ENCODE measurements around the gene CPB2. TPM values are rescaled to one million over a fixed set of nuclear protein-coding genes. Genes with fewer than 3 reads are reported as not detected.

The CPB2 gene
- total and polyA plus RNA-seq, 9 of the 15 experiments (the other 6 are each of a cell fraction or from before 2014, with no cell fraction given): 0.03 to 0.16 (median 0.07) TPM; not detected in 6

- POLR2A ChIA-PET: interaction anchor here (0.6 to 1.3 kb wide), 2 partner anchors 11 to 14 kb away, joined by 3 to 4 read pairs; no protein-coding TSS in a partner anchor
- Histone ChIP-seq H3K9ac (ENCODE audit: insufficient read depth in 1 of 2, low read depth in 2 of 2, low read length in 2 of 2) (no peak overlapping the region), H3K79me2 (ENCODE audit: control insufficient read depth, insufficient read depth, low read length) (no peaks in the 10 kb centered on the region), H3K4me2 (ENCODE audit: insufficient read depth, low read length) (no peak overlapping the region), H3K27ac (ENCODE audit: extremely low read depth, low read depth, low read length) (no peak overlapping the region), H2AFZ (ENCODE audit: low read depth, low read length) (no peak overlapping the region), H3K9me1 (ENCODE audit: control insufficient read depth, insufficient read depth, low read length) (no peaks in the 10 kb centered on the region), H3K4me3 (no peak overlapping the region), H4K20me1 (replicated peaks; ENCODE audit: control insufficient read depth, insufficient read depth, low read length) (no peaks in the 10 kb centered on the region), H3K36me3 (ENCODE audit: control insufficient read depth, insufficient read depth, low read length) (peaks cover 89% of the 10 kb centered on the region; the same call in 2 of the 3 replicates), H3K4me1 (replicated peaks in 1 of 2; ENCODE audit: control insufficient read depth in 2 of 2, insufficient read depth in 2 of 2, low read length in 2 of 2) (no peaks in the 10 kb centered on the region), H3K9me3 (replicated peaks; ENCODE audit: control insufficient read depth, insufficient read depth, low read depth, low read length) (no peaks in the 10 kb centered on the region), H3K27me3 (ENCODE audit: control insufficient read depth in 2 of 2, insufficient read depth in 2 of 2, low read length in 2 of 2) (no peaks in the 10 kb centered on the region)
- no TSS peak for BruUV-seq (replicated peaks)
- intact Hi-C loops (cut with micrococcal nuclease): no loop called here
- in situ Hi-C loops (cut with MboI): no loop called here
- CTCF ChIA-PET (ENCODE audit: low intra/inter-chr PET ratio): no interaction called here
- peak; percentile 37 for ATAC-seq
- no peak for TF ChIP-seq ARID4B (CRISPR knock-in tag; IDR thresholded peaks at IDR 0.05)
- no peak for TF ChIP-seq SMAD2 (IDR thresholded peaks at IDR 0.05; ENCODE audit: low read depth, low read length)
- TF ChIP-seq TAF1 (IDR thresholded peaks at IDR 0.05; ENCODE audit: control insufficient read depth, extremely low read depth, insufficient read depth, low read length, severe bottlenecking): no peak
- TF ChIP-seq ATF6 (CRISPR knock-in tag; IDR thresholded peaks at IDR 0.05): no peak
- no peak for TF ChIP-seq MAFG (tag; conservative IDR thresholded peaks at IDR 0.05)
- TF ChIP-seq CEBPG (CRISPR knock-in tag; IDR thresholded peaks at IDR 0.05): no peak
- TF ChIP-seq CEBPG (tag; conservative IDR thresholded peaks at IDR 0.05 in 1 of 2, IDR thresholded peaks at IDR 0.05 in 1 of 2): no peak
- TF ChIP-seq HDAC3 (IDR thresholded peaks at IDR 0.05; ENCODE audit: borderline replicate concordance, partially characterized antibody): no peak
- no peak for TF ChIP-seq KLF13 (tag; IDR thresholded peaks at IDR 0.05; ENCODE audit: borderline replicate concordance, low read depth)
- no peak for TF ChIP-seq HMG20A (CRISPR knock-in tag; conservative IDR thresholded peaks at IDR 0.05)
- DNase-seq (ENCODE audit: extremely low read depth in 1 of 4, low spot score in 3 of 4): no peak
- 70% methylated on average over 3 of the region's 4 CpGs for whole genome bisulfite sequencing (ENCODE audit: insufficient coverage, low coverage, missing lambda C conversion rate)
- no peak for FAIRE-seq
Measured at GRCh38 chr13:46134961-46135522, 30.2 kb upstream of the CPB2 start.
